Neural cell (in vitro differentiated cells): ENCODE measurements around the gene ANKRD60. TPM values are rescaled to one million over a fixed set of nuclear protein-coding genes. Genes with fewer than 3 reads are reported as not detected.

Source experiments
- H2AFZ ChIP-seq: fragments of 200-600, 300-800 bp; sonication (generic), shearing (Covaris generic); 2 replicates; pipeline ENCODE4 v1.6.0; 2014; ENCODE audit warnings: low read depth, mild to moderate bottlenecking, antibody characterized with exemption, low read length, moderate library complexity
- H3F3A ChIP-seq: fragments of 200-600 bp; shearing (Covaris generic); 2 replicates; pipeline ENCODE4 v1.6.1; 2016; ENCODE audit warnings: mild to moderate bottlenecking, moderate library complexity, mixed read lengths, antibody characterized with exemption, low read length; ENCODE audit not compliant: insufficient read depth, poor library complexity, severe bottlenecking
- H3K27ac ChIP-seq: fragments of 200-600, 300-800 bp; sonication (generic), shearing (Covaris generic); 2 replicates; pipeline ENCODE4 v1.5.1; 2014; ENCODE audit warnings: mild to moderate bottlenecking, low read length, moderate library complexity
- H3K27me3 ChIP-seq: fragments of 300-800, 200-600 bp; sonication (generic), shearing (Covaris generic); 2 replicates; pipeline ENCODE4 v1.6.0; 2014; ENCODE audit warnings: mild to moderate bottlenecking, low read depth, low read length, moderate library complexity; ENCODE audit not compliant: insufficient read depth
- H3K36me3 ChIP-seq: fragments of 300-800, 200-600 bp; sonication (generic), shearing (Covaris generic); 2 replicates; pipeline ENCODE4 v1.5.1; 2014; ENCODE audit warnings: mild to moderate bottlenecking, antibody characterized with exemption, low read length, moderate library complexity; ENCODE audit not compliant: insufficient read depth
- H3K4me2 ChIP-seq: fragments of 300-800, 200-600 bp; sonication (generic), shearing (Covaris generic); 2 replicates; pipeline ENCODE4 v1.6.0; 2014; ENCODE audit warnings: mild to moderate bottlenecking, low read length
- H3K4me3 ChIP-seq: fragments of 300-800, 200-600 bp; sonication (generic), shearing (Covaris generic); 2 replicates; pipeline ENCODE4 v1.5.1; 2014; ENCODE audit warnings: mild to moderate bottlenecking, low read length, moderate library complexity
- H3K79me2 ChIP-seq: fragments of 200-600 bp; shearing (Covaris generic); replicated peaks from 2 replicates; pipeline ENCODE4 v1.6.0; 2014; ENCODE audit warnings: mild to moderate bottlenecking, low read length, moderate library complexity; ENCODE audit not compliant: insufficient read depth
- H3K9ac ChIP-seq: fragments of 300-800, 200-600 bp; sonication (generic), shearing (Covaris generic); 2 replicates; pipeline ENCODE4 v1.6.1; 2016; ENCODE audit warnings: mild to moderate bottlenecking, low read length, mixed read lengths
- H3K9me2 ChIP-seq: fragments of 200-600 bp; shearing (Covaris generic); 2 replicates; pipeline ENCODE4 v1.6.1; 2016; ENCODE audit warnings: mild to moderate bottlenecking, low read length, mixed read lengths; ENCODE audit not compliant: insufficient read depth
- H3K9me3 ChIP-seq: fragments of 200-600, 300-800 bp; sonication (generic), shearing (Covaris generic); 2 replicates; pipeline ENCODE4 v1.6.1; 2016; ENCODE audit warnings: mild to moderate bottlenecking, mixed run types, low read length, moderate library complexity, mixed read lengths
- H4K20me1 ChIP-seq: fragments of 200-600 bp; shearing (Covaris generic); 2 replicates; pipeline ENCODE4 v1.6.1; 2016; ENCODE audit warnings: mild to moderate bottlenecking, mixed run types; ENCODE audit not compliant: insufficient read depth
- EP300 ChIP-seq: fragments of 450-650 bp; conservative IDR thresholded peaks from 2 replicates; pipeline ENCODE4 v1.6.1; 2014; ENCODE audit warnings: antibody characterized with exemption, mild to moderate bottlenecking, moderate library complexity; ENCODE audit not compliant: poor library complexity, severe bottlenecking
- EZH2 ChIP-seq: fragments of 200-600, 300-800 bp; shearing (Covaris generic), sonication (generic); IDR thresholded peaks from 2 replicates; pipeline ENCODE4 v1.6.1; 2014; ENCODE audit warnings: antibody characterized with exemption, low read length, borderline replicate concordance, mild to moderate bottlenecking; ENCODE audit not compliant: insufficient read depth, poor library complexity, severe bottlenecking
- MXI1 ChIP-seq: fragments of 450-650 bp; conservative IDR thresholded peaks from 2 replicates; pipeline ENCODE4 v1.6.1; 2014; ENCODE audit warnings: antibody characterized with exemption, mild to moderate bottlenecking; ENCODE audit not compliant: poor library complexity, severe bottlenecking
- POLR2AphosphoS5 ChIP-seq: IDR thresholded peaks from 2 replicates; pipeline ENCODE4 v1.6.1; 2012
- RAD21 ChIP-seq: fragments of 450-650 bp; conservative IDR thresholded peaks from 2 replicates; pipeline ENCODE4 v1.6.1; 2014; ENCODE audit warnings: antibody characterized with exemption, mild to moderate bottlenecking, moderate library complexity
- SMC3 ChIP-seq: fragments of 450-650 bp; conservative IDR thresholded peaks from 2 replicates; pipeline ENCODE4 v1.6.1; 2014; ENCODE audit warnings: antibody characterized with exemption, mild to moderate bottlenecking, moderate library complexity; ENCODE audit not compliant: poor library complexity
- TAF1 ChIP-seq: IDR thresholded peaks from 2 replicates; pipeline ENCODE4 v1.6.1; 2012; ENCODE audit warnings: low read depth
- polyA plus RNA-seq: library from polyadenylated mRNA; depleted of rRNA; stranded (reverse); fragments of >200 nt; gene quantifications from 2 replicates; pipeline ENCODE4 v1.2.3, GENCODE V29; 2014
- TF ChIP-seq, protein P1 (sequence below): fragments of 450-650 bp; IDR thresholded peaks from 2 replicates; pipeline ENCODE4 v1.5.1; 2014; ENCODE audit warnings: antibody characterized with exemption, mild to moderate bottlenecking, moderate library complexity; ENCODE audit not compliant: poor library complexity, severe bottlenecking
- TF ChIP-seq, protein P2 (sequence below): IDR thresholded peaks from 2 replicates; pipeline ENCODE4 v1.6.1; 2012; ENCODE audit warnings: borderline replicate concordance

The ANKRD60 gene
- polyA plus RNA-seq, 1 donor from 2014 or later, result not detected

DNA sequence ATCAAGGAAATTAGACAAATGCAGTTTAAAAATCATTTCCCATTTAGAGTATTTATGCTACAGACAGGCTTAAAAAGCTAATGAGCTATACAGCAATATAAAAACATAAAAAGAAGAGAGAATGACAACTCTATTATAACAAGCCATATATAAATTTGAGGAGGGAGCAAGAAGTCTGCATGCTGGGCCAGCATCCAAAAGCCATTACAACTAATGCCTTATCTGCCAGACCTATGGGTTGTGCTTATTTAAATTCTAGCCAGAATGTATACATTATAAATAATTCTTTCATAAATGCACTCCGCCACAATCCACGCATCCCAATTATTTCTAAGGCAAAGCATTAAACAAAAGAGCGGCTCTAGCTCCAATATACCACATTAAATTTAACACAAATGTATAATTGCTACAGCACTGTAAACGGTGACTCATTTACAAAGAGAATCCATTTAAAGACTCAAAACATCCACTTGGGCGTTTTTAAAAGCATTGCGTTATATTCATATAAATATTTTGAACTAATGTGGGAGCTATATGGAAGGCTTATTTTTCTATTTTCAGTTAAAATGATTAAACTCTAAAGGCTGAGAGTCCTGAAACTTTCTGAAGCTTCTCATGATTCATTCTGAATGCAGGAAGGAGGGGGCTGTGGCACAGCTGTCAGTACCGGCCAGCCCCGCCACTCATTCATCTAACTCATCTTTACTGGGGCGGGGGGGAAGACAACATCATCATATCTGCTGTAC, 43.3 kb upstream of the ANKRD60 start:
- no peak overlapping the region for H3K4me2 ChIP-seq
- H3F3A ChIP-seq, result no peaks in the 10 kb centered on the region
- H4K20me1 ChIP-seq, result no peaks in the 10 kb centered on the region
- no peaks in the 10 kb centered on the region for H3K27me3 ChIP-seq
- TF ChIP-seq, protein P1, sequence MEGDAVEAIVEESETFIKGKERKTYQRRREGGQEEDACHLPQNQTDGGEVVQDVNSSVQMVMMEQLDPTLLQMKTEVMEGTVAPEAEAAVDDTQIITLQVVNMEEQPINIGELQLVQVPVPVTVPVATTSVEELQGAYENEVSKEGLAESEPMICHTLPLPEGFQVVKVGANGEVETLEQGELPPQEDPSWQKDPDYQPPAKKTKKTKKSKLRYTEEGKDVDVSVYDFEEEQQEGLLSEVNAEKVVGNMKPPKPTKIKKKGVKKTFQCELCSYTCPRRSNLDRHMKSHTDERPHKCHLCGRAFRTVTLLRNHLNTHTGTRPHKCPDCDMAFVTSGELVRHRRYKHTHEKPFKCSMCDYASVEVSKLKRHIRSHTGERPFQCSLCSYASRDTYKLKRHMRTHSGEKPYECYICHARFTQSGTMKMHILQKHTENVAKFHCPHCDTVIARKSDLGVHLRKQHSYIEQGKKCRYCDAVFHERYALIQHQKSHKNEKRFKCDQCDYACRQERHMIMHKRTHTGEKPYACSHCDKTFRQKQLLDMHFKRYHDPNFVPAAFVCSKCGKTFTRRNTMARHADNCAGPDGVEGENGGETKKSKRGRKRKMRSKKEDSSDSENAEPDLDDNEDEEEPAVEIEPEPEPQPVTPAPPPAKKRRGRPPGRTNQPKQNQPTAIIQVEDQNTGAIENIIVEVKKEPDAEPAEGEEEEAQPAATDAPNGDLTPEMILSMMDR, result no peak
- no peak for TF ChIP-seq MXI1
- TF ChIP-seq, protein P2, sequence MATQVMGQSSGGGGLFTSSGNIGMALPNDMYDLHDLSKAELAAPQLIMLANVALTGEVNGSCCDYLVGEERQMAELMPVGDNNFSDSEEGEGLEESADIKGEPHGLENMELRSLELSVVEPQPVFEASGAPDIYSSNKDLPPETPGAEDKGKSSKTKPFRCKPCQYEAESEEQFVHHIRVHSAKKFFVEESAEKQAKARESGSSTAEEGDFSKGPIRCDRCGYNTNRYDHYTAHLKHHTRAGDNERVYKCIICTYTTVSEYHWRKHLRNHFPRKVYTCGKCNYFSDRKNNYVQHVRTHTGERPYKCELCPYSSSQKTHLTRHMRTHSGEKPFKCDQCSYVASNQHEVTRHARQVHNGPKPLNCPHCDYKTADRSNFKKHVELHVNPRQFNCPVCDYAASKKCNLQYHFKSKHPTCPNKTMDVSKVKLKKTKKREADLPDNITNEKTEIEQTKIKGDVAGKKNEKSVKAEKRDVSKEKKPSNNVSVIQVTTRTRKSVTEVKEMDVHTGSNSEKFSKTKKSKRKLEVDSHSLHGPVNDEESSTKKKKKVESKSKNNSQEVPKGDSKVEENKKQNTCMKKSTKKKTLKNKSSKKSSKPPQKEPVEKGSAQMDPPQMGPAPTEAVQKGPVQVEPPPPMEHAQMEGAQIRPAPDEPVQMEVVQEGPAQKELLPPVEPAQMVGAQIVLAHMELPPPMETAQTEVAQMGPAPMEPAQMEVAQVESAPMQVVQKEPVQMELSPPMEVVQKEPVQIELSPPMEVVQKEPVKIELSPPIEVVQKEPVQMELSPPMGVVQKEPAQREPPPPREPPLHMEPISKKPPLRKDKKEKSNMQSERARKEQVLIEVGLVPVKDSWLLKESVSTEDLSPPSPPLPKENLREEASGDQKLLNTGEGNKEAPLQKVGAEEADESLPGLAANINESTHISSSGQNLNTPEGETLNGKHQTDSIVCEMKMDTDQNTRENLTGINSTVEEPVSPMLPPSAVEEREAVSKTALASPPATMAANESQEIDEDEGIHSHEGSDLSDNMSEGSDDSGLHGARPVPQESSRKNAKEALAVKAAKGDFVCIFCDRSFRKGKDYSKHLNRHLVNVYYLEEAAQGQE, result no peak
- TF ChIP-seq EZH2, result no peak
- TF ChIP-seq TAF1, result no peak
- TF ChIP-seq RAD21, result no peak
- TF ChIP-seq EP300, result no peak
- TF ChIP-seq SMC3, result no peak
- no peak for TF ChIP-seq POLR2AphosphoS5
- no peak overlapping the region for H2AFZ ChIP-seq
- no peaks in the 10 kb centered on the region for H3K36me3 ChIP-seq
- H3K9me3 ChIP-seq, result no peaks in the 10 kb centered on the region
- no peak overlapping the region for H3K9ac ChIP-seq
- H3K27ac ChIP-seq, result no peak overlapping the region
- H3K79me2 ChIP-seq, result no peaks in the 10 kb centered on the region
- no peak overlapping the region for H3K4me3 ChIP-seq
- no peaks in the 10 kb centered on the region for H3K9me2 ChIP-seq

DNA sequence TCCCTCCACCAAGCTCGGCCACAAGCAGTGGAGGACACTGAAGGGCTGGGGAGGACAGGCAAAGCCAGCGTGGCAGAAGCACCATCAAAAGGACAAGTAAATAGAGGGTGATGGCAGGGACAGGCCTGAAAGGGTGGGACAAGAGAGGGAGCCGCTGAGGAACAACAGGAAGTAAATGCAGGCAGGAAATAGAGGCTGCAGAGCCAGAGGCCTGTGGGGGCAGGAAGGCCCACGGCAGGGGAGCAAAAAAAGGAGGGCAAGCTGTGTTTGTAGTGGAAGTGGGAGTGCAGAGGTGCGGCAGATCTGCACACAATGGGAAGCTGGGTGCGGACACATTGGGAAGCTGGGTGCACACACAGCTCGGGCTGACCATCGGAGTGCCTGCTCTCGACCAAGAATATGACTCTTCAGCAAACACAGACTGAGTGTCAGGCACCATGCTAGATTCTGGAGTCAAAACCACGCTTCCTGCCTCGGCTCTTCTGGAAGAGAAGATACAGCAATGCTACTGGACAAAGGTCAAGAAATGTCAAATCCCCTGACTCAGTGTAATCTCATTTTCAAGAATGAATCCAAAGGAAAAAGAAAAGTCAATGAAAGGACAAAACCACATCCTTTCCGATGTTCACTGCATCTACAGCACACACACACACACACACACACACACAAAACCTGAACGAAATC, 40.6 kb upstream of the ANKRD60 start:
- H3K9ac ChIP-seq, result no peak overlapping the region
- H3K9me2 ChIP-seq, result no peaks in the 10 kb centered on the region
- no peaks in the 10 kb centered on the region for H3K27me3 ChIP-seq
- no peak for TF ChIP-seq RAD21
- TF ChIP-seq, protein P2, result no peak
- TF ChIP-seq MXI1, result no peak
- no peak for TF ChIP-seq TAF1
- no peak for TF ChIP-seq EP300
- TF ChIP-seq SMC3, result no peak
- TF ChIP-seq, protein P1, result no peak
- TF ChIP-seq POLR2AphosphoS5, result no peak
- no peak for TF ChIP-seq EZH2
- no peaks in the 10 kb centered on the region for H3K79me2 ChIP-seq
- no peaks in the 10 kb centered on the region for H3F3A ChIP-seq
- no peaks in the 10 kb centered on the region for H4K20me1 ChIP-seq
- H3K27ac ChIP-seq, result no peak overlapping the region
- no peak overlapping the region for H2AFZ ChIP-seq
- H3K4me2 ChIP-seq, result no peak overlapping the region
- H3K4me3 ChIP-seq, result no peak overlapping the region
- H3K36me3 ChIP-seq, result no peaks in the 10 kb centered on the region
- no peaks in the 10 kb centered on the region for H3K9me3 ChIP-seq
